CD4-positive, alpha-beta T cell treated with Interleukin-6 for 4 hours (primary cell): ENCODE data around the gene SLC45A2.
"Not testable (repeated sequence)": the region's sequence is repeated elsewhere in the genome, so short reads cannot be mapped to it uniquely, and the experiment has no call there.

Source experiments
- DNase-seq: peaks from one replicate; pipeline ENCODE4 v3.0.0-alpha.2; 2020; ENCODE audit warnings: mixed read lengths

SLC45A2 gene

GRCh38 chr5:33984671-33985124, at the start of gene SLC45A2:
Gene SLC45A2, minus strand, starts transcription at chr5:33984693. Its CDS starts 110 bp downstream, at chr5:33984583.
- DNase-seq: no peak

DNA sequence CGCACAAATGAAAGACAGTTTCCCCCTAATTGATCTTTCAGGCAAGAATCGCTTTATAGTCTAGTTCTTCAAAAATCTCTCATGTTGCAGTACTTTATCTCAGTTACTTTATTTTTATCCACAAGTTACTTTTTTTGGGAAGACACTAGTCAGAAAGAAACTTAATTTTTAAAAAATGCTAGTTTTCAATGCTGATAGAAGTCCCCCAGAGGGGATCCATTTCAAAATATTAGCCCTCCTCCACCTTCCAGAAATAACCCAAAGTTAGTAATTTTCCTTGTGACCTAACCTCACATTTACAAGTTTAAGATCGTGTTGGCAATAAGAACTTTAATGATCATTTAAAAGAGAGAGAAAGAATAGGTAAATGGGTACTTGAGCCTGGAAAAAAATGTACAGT, 47.5 kb upstream of the SLC45A2 start:
- no peak for DNase-seq

- DNase-seq: no peak
Observed at GRCh38 chr5:34031117-34031516, 46.6 kb upstream of the SLC45A2 start.

DNA sequence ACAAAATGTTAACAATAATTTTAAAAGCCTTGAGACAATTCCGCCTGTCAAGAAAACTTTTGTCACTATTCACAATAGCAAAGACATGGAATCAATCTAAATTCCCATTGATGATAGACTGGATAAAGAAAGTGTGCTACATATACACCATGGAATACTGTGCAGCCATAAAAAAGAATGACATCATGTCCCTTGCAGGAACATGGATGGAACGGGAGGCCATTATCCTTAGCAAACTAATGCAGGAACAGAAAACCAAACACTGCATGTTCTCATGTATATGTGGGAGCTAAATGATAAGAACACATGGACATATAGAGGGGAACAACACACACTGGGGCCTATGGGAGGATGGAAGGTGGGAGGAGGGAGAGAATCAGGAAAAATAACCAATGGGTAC, 46.1 kb upstream of the SLC45A2 start:
- DNase-seq: not testable (repeated sequence)

DNA sequence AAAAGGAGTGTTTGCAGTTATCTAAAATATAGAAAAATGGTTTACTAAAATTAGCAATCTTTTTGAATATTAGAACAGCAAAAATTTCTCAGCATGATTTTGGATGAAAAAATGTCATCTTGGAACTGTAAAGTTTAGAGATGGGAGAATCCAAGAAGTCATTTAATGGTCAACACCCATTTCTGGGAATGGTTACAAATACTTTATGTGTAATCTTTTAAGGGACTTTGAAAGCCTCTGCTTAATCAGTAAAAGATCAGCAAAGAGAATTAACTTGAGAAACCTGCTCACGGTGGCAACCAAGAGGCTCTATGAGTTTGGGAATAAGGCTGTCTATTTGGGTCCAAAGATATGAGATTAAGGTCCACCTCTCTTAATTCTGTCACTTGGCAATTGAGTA, 45.6 kb upstream of the SLC45A2 start:
- no peak for DNase-seq

DNA sequence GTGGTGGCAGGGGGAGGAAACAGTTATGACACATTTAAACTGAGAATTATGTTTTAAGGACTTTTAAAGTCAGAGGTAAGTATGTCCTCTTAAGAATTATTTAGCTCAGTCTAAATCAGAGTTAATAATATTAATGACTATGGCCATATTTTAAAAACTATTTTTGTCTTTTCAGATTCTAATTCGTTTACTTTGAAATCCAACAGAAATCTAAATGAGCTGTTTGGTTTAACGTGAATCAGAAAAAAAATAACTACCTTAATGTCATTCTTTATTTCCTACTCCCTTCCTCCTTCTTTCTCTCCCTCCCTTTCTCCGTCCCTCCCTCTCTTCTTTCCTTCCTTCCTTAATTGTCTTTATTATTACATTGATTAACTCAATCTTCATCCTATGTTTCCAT, 43.9 kb upstream of the SLC45A2 start:
- DNase-seq: no peak

- DNase-seq: no peak
Observed at GRCh38 chr5:34026089-34026761, 41.7 kb upstream of the SLC45A2 start.

DNA sequence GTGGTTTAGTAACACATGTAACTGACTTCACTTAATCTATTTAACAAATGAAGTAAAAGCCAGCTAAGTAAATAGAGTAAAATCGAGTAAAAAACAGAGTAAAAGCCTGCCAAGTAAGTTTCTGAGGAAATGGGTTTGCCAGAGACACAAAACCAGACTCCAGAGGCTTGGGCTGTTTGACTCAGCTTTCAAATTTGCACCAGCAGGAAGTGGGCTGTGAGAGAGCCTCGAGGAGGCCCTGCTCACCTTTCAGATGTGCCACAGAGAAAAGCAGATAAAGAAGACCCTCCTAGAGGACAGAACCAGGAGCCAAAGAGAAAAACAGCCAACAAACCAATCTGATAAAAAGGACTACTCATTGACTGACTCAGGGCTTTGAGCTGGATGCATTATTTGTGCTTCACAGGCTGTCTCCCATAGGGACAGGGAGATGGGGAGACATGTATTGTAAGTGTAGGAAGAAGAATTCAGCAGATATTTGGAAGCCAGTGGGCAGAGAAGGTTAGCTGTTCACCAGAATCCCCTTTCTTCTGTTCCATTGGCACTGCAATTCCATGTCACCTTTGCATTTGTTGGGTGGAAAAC, 37.7 kb upstream of the SLC45A2 start:
- DNase-seq: peak; percentile 45

DNA sequence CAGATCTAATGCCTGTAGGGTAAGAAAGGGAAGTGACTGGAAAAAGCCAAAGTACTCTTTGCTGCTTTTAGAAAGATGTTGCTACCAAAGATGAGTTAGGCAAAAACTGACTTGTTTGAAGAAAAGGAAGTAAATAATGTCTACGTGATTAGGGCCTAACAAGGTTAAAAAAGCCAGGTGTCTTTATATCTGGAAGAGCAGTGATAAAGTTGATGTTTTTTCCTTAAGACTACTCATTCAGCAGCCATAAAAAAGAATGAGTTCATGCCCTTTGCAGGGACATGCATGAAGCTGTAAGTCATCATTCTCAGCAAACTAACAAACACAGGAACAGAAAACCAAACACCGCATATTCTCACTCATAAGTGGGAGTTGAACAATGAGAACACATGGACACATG, 36.8 kb upstream of the SLC45A2 start:
- no peak for DNase-seq

DNA sequence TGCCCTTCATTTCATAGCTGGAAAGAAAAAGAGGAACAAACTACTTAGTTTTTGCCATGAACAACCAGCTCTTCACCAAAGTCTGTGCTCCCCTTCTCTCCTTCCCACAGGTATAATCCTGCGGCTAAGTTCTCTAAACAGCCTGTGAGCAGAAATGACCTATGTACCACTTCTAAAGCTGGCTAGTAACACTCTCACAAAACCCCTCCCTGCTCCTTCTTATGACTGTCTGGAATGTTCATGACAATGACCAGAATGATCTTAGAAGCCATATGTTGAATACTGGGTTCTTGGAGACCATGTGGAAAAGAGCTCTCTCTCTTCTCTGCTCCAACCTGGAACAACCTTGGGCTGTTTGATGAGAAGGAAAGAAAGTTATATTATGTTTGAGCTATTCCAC, 36.2 kb upstream of the SLC45A2 start:
- DNase-seq: no peak

DNA sequence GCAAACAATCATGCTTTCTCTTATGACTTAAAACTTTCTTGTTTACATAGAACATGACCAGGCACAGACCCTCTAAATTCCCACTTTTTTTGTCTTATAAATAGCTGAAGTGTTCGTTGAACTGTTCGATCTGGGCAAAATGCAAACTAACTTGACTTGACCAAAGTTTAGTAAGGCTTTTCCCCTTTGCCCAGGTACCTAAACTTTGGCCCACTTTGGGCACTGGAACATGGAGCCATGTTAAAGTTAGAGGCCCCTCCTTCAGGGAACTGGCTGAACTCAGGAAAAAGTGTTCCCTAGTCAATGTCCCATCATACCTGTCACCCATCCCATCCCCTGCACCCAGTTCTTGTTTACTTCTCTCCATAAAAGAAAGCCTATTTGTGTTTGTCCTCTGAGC, 32.8 kb upstream of the SLC45A2 start:
- no peak for DNase-seq

DNA sequence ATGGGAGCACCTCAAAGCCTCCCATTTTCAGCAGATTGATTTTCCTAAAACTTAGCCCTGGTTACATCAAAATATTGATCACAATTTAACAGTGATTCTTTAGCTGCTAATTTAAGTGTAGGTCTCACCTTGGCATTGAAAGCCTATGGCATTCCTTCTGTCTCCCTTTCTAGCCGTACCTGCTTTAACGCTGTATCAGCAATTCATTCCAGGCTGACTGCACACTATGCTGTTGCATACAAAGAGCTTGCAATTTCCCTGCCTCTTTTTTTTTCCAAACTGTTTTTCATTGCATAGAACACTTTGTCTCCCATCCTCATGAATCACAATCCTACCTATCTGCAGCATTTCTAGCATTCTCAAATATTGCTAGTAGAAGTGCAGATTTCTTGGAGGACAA, 32.3 kb upstream of the SLC45A2 start:
- no peak for DNase-seq

GRCh38 chr5:34016222-34016621, 31.7 kb upstream of the SLC45A2 start:
- no peak for DNase-seq

DNA sequence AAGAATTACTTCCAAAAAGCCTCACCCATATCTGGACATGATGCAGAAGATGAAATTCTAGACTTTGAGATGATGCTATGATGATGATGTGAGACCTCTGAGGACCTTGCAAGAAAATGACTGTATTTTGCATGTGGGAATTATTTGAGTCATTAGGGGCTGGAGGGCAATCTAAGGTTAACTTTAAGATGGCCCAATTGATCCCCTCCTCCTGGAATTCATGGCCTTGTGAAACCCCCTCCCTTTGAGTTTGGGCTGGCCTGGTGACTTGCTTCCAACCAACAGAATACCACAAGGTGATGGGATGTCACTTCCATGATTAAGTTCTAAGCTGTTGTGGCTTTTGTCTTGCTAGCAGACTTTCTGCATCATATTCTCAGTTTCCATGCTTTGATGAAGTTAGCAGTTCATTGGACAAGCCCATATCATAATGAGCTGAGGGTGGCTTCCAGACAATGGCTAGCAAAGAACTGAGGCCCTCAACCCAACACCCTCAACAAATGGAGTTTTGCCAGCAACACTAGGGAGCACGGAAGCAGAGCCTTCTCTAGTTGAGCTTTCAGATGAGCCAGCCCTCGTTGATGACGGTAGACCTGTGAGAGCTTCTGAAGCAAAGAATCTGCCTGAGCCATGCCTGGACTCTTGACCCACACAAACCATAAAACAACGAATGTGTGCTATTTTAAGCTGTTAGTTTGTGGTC, 30.8 kb upstream of the SLC45A2 start:
- DNase-seq: no peak

DNA sequence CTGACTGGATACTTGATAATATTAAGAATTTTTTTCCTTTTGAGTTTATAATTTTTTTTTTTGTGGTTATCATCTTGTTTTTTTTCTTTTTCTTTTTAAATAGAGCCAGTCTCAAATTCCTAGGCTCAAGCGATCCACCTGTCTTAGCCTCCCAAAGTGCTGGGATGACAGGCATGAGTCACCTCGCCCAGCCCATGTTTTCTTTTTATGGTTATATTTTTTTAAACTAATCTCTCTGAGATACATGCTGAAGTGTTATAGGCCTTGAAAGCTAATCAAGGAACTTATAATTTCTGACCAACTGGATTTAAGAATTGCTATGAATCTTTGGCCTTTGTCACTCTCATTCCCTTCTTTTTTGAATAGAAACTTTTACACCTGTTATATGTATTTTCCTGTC, 30.1 kb upstream of the SLC45A2 start:
- DNase-seq: no peak

GRCh38 chr5:34013547-34013946, 29.1 kb upstream of the SLC45A2 start:
- DNase-seq: no peak

GRCh38 chr5:34012791-34013190, 28.3 kb upstream of the SLC45A2 start:
- DNase-seq: no peak

DNA sequence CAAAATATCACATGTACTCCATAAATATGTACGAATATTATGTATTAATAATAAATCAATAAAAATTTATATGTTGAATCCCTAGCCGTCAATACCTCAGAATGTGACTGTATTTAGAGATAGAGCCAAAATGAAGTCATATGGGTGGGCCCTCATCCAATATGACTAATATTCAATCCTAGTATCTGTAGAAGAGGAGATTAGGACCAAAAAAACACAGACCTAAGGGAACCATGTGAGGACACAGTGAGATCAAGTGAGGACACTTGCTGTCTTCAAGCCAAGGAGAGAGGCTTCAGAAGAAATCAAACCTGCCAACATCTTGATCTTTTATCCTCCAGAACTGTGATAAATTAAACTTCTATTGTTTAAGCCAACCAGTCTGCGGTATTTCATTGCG, 27.0 kb upstream of the SLC45A2 start:
- DNase-seq: no peak

- not testable (repeated sequence) for DNase-seq
Observed at GRCh38 chr5:34010146-34010545, 25.7 kb upstream of the SLC45A2 start.

DNA sequence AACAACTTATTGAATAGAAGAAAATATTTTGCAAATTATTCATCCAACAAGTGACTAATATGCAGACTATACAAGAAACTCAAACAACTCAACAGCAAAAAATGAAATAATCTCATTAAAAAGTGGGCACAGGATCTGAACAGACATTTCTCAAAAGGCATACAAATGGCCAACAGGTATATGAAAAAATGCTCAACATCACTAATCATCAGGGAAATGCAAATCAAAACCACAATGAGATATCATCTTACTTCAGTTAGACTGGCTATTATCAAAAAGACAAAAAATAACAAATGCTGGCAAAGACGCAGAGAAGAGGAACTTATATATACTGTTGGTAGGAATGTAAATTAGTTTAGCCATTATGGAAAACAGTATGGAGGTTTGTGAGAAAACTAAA, 25.1 kb upstream of the SLC45A2 start:
- DNase-seq: no peak

GRCh38 chr5:34008802-34009201, 24.3 kb upstream of the SLC45A2 start:
- no peak for DNase-seq

- peak; percentile 97 for DNase-seq
Observed at GRCh38 chr5:34007621-34008600, 23.4 kb upstream of the SLC45A2 start, which contains the start of gene AMACR. Gene AMACR, minus strand, starts transcription at chr5:34008050. Its CDS starts 31 bp downstream, at chr5:34008019.

DNA sequence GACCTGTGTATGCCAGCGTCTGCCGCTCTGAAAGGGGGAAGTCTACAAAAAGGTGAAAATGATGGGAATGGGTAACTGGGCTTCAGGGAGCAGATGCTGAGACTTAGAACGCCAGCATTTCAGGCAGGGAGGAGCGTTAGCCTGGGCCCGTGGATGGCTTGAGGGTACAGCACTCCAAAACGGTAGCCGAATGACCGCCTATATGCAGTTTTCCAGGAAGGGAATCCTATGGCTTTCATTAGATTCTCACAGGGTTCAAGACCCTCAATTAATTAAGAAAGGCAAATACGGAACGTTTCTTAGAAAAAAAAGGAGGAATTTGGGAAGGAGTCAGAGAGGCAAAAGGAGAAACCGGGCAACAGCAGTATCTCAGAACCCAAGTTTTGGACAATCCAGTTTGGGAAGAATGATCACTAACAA, 22.7 kb upstream of the SLC45A2 start:
- DNase-seq: no peak
